C4-2B (cell line): ENCODE results near the gene VPS54.

Source experiments
- CTCF ChIP-seq: fragments of 450-650 bp; conservative IDR thresholded peaks from 2 replicates; pipeline ENCODE4 v1.5.1; 2017; ENCODE audit warnings: mild to moderate bottlenecking
- ZFX ChIP-seq: fragments of 450-650 bp; IDR thresholded peaks from 2 replicates; pipeline ENCODE4 v1.6.1; 2017

- no peak for TF ChIP-seq CTCF
- no peak for TF ChIP-seq ZFX
These were observed 35.1 kb downstream of the VPS54 start for GRCh38 chr2:63983986-63984605.
